Mesodermal cell (in vitro differentiated cells): Measurements from ENCODE around the gene MCRS1.

ENCODE experiments used
- H3K27ac ChIP-seq: 2 replicates; pipeline ENCODE4 v1.7.0; 2013; ENCODE audit warnings: mild to moderate bottlenecking, low read depth, low read length, moderate library complexity; ENCODE audit not compliant: severe bottlenecking
- H3K36me3 ChIP-seq: 2 replicates; pipeline ENCODE4 v1.7.1; 2013; ENCODE audit warnings: mild to moderate bottlenecking, low read length, moderate library complexity; ENCODE audit not compliant: control insufficient read depth, insufficient read depth
- H3K4me1 ChIP-seq: one replicate; pipeline ENCODE4 v1.7.1; 2013; ENCODE audit warnings: mild to moderate bottlenecking, low read length; ENCODE audit not compliant: insufficient read depth, control insufficient read depth, poor library complexity, severe bottlenecking
- H3K4me3 ChIP-seq: 2 replicates; pipeline ENCODE4 v1.7.0; 2013; ENCODE audit warnings: low read length, control low read depth, mild to moderate bottlenecking; ENCODE audit not compliant: insufficient read depth, poor library complexity, severe bottlenecking; ENCODE audit errors: extremely low read depth
- H3K9me3 ChIP-seq: 2 replicates; pipeline ENCODE4 v1.7.1; 2013; ENCODE audit warnings: mild to moderate bottlenecking, low read length, moderate library complexity; ENCODE audit not compliant: control insufficient read depth
- WGBS, 2 experiments: methylation state at CpG; one replicate each; pipeline ENCODE4 v1.1.5; 2013; ENCODE audit warnings: missing lambda C conversion rate in 2 of 2; ENCODE audit not compliant: insufficient coverage in 2 of 2; 5-methylcytosine and 5-hydroxymethylcytosine counted together

The MCRS1 gene

GRCh38 chr12:49545815-49546214 is 22.1 kb downstream of the MCRS1 start:
- H3K4me1 ChIP-seq, result peaks cover 7% of the 10 kb centered on the region
- H3K4me3 ChIP-seq, result no peak overlapping the region
- no peaks in the 10 kb centered on the region for H3K36me3 ChIP-seq
- H3K27ac ChIP-seq, result no peak overlapping the region
- H3K9me3 ChIP-seq, result no peaks in the 10 kb centered on the region
- WGBS, 2 experiments, result 96 to 100% methylated on average over 3 to 4 of the region's 4 CpGs

- Histone ChIP-seq H3K4me1 (peaks cover 4% of the 10 kb centered on the region), H3K4me3 (no peak overlapping the region), H3K9me3 (no peaks in the 10 kb centered on the region), H3K36me3 (no peaks in the 10 kb centered on the region), H3K27ac (no peak overlapping the region)
- 17 to 19% methylated on average over 31 to 32 of the region's 39 CpGs for WGBS, 2 experiments
Observed at GRCh38 chr12:49543914-49544815, 23.8 kb downstream of the MCRS1 start.

- no peak overlapping the region for H3K4me3 ChIP-seq
- 66 to 81% methylated on average over 18 to 20 of the region's 20 CpGs for WGBS, 2 experiments
- H3K27ac ChIP-seq, result no peak overlapping the region
- H3K4me1 ChIP-seq, result peaks cover 4% of the 10 kb centered on the region
- no peaks in the 10 kb centered on the region for H3K36me3 ChIP-seq
- no peaks in the 10 kb centered on the region for H3K9me3 ChIP-seq
Observed at GRCh38 chr12:49543221-49543913, 24.6 kb downstream of the MCRS1 start.

GRCh38 chr12:49542592-49543160 is 25.3 kb downstream of the MCRS1 start:
- no peaks in the 10 kb centered on the region for H3K9me3 ChIP-seq
- 96 to 97% methylated on average over 15 of the region's 15 CpGs for WGBS, 2 experiments
- no peak overlapping the region for H3K4me3 ChIP-seq

GRCh38 chr12:49541911-49542505 is 25.9 kb downstream of the MCRS1 start:
- peaks cover 10% of the 10 kb centered on the region for H3K4me1 ChIP-seq
- H3K9me3 ChIP-seq, result no peaks in the 10 kb centered on the region
- H3K4me3 ChIP-seq, result no peak overlapping the region
- WGBS, 2 experiments, result 79 to 81% methylated on average over 5 to 7 of the region's 7 CpGs
- no peak overlapping the region for H3K27ac ChIP-seq
- H3K36me3 ChIP-seq, result no peaks in the 10 kb centered on the region

More at GRCh38 chr12:49542592-49543160, 25.3 kb downstream of the MCRS1 start:
- peaks cover 5% of the 10 kb centered on the region for H3K4me1 ChIP-seq
- no peaks in the 10 kb centered on the region for H3K36me3 ChIP-seq
- no peak overlapping the region for H3K27ac ChIP-seq

GRCh38 chr12:49541140-49541861 is 26.6 kb downstream of the MCRS1 start:
- H3K4me3 ChIP-seq, result no peak overlapping the region
- WGBS, 2 experiments, result 74 to 75% methylated on average over 7 to 11 of the region's 18 CpGs
- no peaks in the 10 kb centered on the region for H3K36me3 ChIP-seq
- no peak overlapping the region for H3K27ac ChIP-seq
- peaks cover 10% of the 10 kb centered on the region for H3K4me1 ChIP-seq
- H3K9me3 ChIP-seq, result no peaks in the 10 kb centered on the region

- 63 to 65% methylated on average over 20 of the region's 21 CpGs for WGBS, 2 experiments
- Histone ChIP-seq H3K4me3 (no peak overlapping the region), H3K4me1 (peaks cover 10% of the 10 kb centered on the region), H3K27ac (no peak overlapping the region), H3K36me3 (no peaks in the 10 kb centered on the region), H3K9me3 (no peaks in the 10 kb centered on the region)
Observed at GRCh38 chr12:49540229-49541139, 27.5 kb downstream of the MCRS1 start.

- Histone ChIP-seq H3K9me3 (no peaks in the 10 kb centered on the region), H3K4me1 (peaks cover 10% of the 10 kb centered on the region)
- WGBS, 2 experiments, result 15% methylated on average over 39 to 40 of the region's 47 CpGs
Observed at GRCh38 chr12:49539406-49540228, 28.3 kb downstream of the MCRS1 start.

More at GRCh38 chr12:49539406-49540228, 28.3 kb downstream of the MCRS1 start:
- Histone ChIP-seq H3K4me3 (no peak overlapping the region), H3K27ac (no peak overlapping the region), H3K36me3 (no peaks in the 10 kb centered on the region)
